HG03064 (cell line): ENCODE data around the gene ALG6.

ENCODE experiments used
- ATAC-seq: cut with Tn5 transposase; IDR thresholded peaks from one replicate; pipeline ENCODE4 v1.9.1; 2021; ENCODE audit warnings: low read depth; ENCODE audit not compliant: unreplicated experiment

ALG6 gene

GRCh38 chr1:63487336-63488065 lies 120.1 kb downstream of the ALG6 start:
- no peak for ATAC-seq
